Gastrocnemius medialis (tissue), 4 donors: ENCODE data around the gene HMCN2. TPM values are rescaled to one million over a fixed set of nuclear protein-coding genes. Genes with fewer than 3 reads are reported as not detected.

ENCODE experiments used
- ATAC-seq, 2 donors: fragments of 150-250 bp; one replicate each; pipeline ENCODE4 v1.9.1; 2016
- DNase-seq, 2 donors: peaks; one replicate each; pipeline ENCODE4 v3.0.0-alpha.2; 2019
- H3K27ac ChIP-seq, 4 donors: fragments of 200-600 bp; sonication (generic); 1 replicate in 1 of 4; 2 replicates in 3 of 4; pipeline ENCODE4 v1.5.1; 2016 to 2018; ENCODE audit warnings: mild to moderate bottlenecking in 2 of 4, moderate library complexity in 1 of 4
- H3K27me3 ChIP-seq, 3 donors: fragments of 200-600 bp; sonication (generic) in 2 of 3; 1 replicate in 1 of 3; 2 replicates in 2 of 3; pipeline versions ENCODE4 v1.5.1 to v1.6.0; 2016 to 2019; ENCODE audit warnings: mild to moderate bottlenecking in 1 of 3, moderate library complexity in 1 of 3
- H3K36me3 ChIP-seq, 2 donors: fragments of 200-600 bp; sonication (generic) in 1 of 2; one replicate each; pipeline ENCODE4 v1.5.1; 2017 to 2018
- H3K4me1 ChIP-seq, 2 donors: fragments of 200-600 bp; sonication (generic) in 1 of 2; one replicate each; pipeline ENCODE4 v1.5.1; 2016 to 2017; ENCODE audit warnings: mild to moderate bottlenecking in 2 of 2
- H3K4me3 ChIP-seq, 4 donors: fragments of 200-600 bp; sonication (generic) in 3 of 4; 1 replicate in 1 of 4; 2 replicates in 3 of 4; pipeline ENCODE4 v1.5.1; 2016 to 2019; ENCODE audit warnings: mild to moderate bottlenecking in 2 of 4
- H3K9me3 ChIP-seq, 3 donors: fragments of 200-600 bp; sonication (generic) in 2 of 3; 1 replicate in 1 of 3; 2 replicates in 2 of 3; pipeline ENCODE4 v1.5.1; 2016 to 2019
- POLR2A ChIP-seq, 2 donors: fragments of 450-650 bp; IDR thresholded peaks; one replicate each; pipeline ENCODE4 v1.6.1; 2017; ENCODE audit warnings: antibody characterized with exemption in 2 of 2, mild to moderate bottlenecking in 2 of 2, moderate library complexity in 2 of 2
- in situ Hi-C, 4 donors: fragments of 200-750 bp; cut with MboI; loops; one replicate each; pipeline versions ENCODE4 v1.15.0 to v1.8.0; 2017; ENCODE audit warnings: low sequenced_read_pairs in 4 of 4
- intact Hi-C: fragments of 100-400 bp; cut with DNase I; formaldehyde crosslinking; loops from one replicate; pipeline ENCODE4 v1.15.1; 2023; ENCODE audit warnings: low total_unique reads
- total RNA-seq, 4 donors: library from RNA; depleted of rRNA; stranded (reverse); fragments of >200 nt; gene quantifications; one replicate each; pipeline versions ENCODE4 v1.1.0 to v1.2.3, GENCODE V29; 2016
- TF ChIP-seq, protein P1 (sequence below), 5 experiments: fragments of 450-650 bp in 3 of 5; fragments of 200-600 bp in 2 of 5; sonication (generic) in 2 of 5; IDR thresholded peaks in 4 of 5; conservative IDR thresholded peaks in 1 of 5; 1 replicate in 4 of 5; 2 replicates in 1 of 5; pipeline ENCODE4 v1.5.1; 2016 to 2019; ENCODE audit warnings: antibody characterized with exemption in 5 of 5, mild to moderate bottlenecking in 3 of 5, moderate library complexity in 3 of 5

HMCN2 gene
- total RNA-seq, 4 donors from 2014 or later, result 1.9 to 8.5 (median 7.7) TPM

DNA sequence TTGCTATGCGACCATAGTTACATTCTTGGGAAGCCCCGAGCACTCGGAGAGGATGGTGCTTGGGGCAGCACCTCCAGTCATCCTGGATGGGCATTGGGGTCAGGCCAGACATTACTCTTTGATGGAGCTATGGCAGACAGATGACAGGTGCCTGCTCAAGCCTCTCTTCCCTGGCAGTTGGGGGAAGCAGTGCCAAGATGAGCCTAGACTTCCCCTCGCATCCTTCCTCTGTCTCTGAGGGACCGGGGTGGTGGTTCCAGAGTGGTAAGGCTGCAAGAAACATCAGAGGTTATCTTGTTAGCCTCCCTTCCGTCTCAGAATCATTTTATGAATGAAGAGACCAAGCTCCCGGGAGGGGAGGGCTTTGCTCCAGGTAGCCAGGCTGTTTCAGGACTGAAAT is 2.8 kb upstream of the HMCN2 start:
- intact Hi-C loops (loop anchor here (5.0 kb wide), 1 partner anchor 70 kb away; no protein-coding TSS in a partner anchor), in situ Hi-C loops (no loop called here)
- TF ChIP-seq, protein P1, sequence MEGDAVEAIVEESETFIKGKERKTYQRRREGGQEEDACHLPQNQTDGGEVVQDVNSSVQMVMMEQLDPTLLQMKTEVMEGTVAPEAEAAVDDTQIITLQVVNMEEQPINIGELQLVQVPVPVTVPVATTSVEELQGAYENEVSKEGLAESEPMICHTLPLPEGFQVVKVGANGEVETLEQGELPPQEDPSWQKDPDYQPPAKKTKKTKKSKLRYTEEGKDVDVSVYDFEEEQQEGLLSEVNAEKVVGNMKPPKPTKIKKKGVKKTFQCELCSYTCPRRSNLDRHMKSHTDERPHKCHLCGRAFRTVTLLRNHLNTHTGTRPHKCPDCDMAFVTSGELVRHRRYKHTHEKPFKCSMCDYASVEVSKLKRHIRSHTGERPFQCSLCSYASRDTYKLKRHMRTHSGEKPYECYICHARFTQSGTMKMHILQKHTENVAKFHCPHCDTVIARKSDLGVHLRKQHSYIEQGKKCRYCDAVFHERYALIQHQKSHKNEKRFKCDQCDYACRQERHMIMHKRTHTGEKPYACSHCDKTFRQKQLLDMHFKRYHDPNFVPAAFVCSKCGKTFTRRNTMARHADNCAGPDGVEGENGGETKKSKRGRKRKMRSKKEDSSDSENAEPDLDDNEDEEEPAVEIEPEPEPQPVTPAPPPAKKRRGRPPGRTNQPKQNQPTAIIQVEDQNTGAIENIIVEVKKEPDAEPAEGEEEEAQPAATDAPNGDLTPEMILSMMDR (IDR thresholded peaks at IDR 0.05 in 4 of 5, conservative IDR thresholded peaks at IDR 0.05 in 1 of 5), result no peak
- TF ChIP-seq POLR2A (IDR thresholded peaks at IDR 0.05), result no peak
- Histone ChIP-seq H3K4me3 (no peak overlapping the region), H3K27ac (peak overlapping the region in 1 of 4 donors; percentile 22), H3K9me3 (no peaks in the 10 kb centered on the region), H3K27me3 (peaks cover 54 to 61% (median 56%) of the 10 kb centered on the region in 3 donors), H3K36me3 (no peaks in the 10 kb centered on the region), H3K4me1 (peaks cover 0 to 6% of the 10 kb centered on the region in 2 donors)
- ATAC-seq (no peak), DNase-seq (no peak)

DNA sequence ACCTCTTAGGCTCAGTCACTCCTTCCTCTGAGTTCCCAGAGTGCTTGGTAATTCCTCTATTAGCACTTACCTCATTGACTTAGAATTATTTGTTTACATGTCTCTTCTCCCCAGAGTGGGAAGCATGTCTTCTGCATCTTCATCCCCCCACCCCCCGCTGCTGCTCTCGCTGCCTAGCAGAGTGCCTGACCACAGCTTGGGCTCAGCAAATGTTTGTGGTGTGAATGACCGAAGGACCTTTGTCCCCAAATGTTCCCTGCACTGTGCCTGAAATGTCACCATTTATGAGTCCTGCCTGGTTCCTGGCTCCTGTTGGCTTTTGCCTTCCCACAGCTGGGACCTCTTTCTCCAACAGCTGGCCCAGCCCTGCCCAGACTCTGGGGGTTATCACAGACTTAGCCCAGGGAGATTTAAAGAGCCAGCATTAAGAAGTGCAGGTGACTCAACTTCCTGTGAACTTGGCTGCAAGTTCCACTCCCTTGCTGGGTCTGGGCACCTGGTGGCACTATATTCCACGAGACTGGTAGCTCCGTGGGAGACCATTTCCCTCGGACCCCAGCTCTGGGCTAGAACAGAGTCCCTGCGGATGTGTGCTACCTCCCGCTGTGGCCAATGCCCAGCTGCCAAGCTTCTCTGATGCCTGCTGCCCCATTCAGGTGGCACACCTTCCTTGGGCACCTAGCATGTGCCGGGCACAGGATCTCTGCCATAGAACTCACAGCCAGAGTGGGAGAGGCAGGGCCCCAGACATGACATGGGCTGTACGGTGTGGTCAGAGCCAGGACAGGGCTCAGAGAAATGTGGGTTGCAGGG is 1.8 kb upstream of the HMCN2 start:
- H3K36me3 ChIP-seq, result no peaks in the 10 kb centered on the region
- no peak for TF ChIP-seq POLR2A (IDR thresholded peaks at IDR 0.05)
- TF ChIP-seq, protein P1 (IDR thresholded peaks at IDR 0.05 in 4 of 5, conservative IDR thresholded peaks at IDR 0.05 in 1 of 5), result no peak
- ATAC-seq (peak; percentile 13 to 26), DNase-seq (peak in 1 of 2 donors; percentile 67)
- H3K4me1 ChIP-seq, result peaks cover 0 to 6% of the 10 kb centered on the region in 2 donors
- H3K27me3 ChIP-seq, result peaks cover 60 to 68% (median 62%) of the 10 kb centered on the region in 3 donors
- peak overlapping the region; percentile 23 to 73 (median 45) for H3K27ac ChIP-seq
- H3K9me3 ChIP-seq, result no peaks in the 10 kb centered on the region
- intact Hi-C loops (loop anchor here (5.0 kb wide), 1 partner anchor 68 kb away; no protein-coding TSS in a partner anchor), in situ Hi-C loops (no loop called here)
- H3K4me3 ChIP-seq, result no peak overlapping the region

- intact Hi-C loops, result loop anchor here (5.0 kb wide), 1 partner anchor 68 kb away; no protein-coding TSS in a partner anchor
- peaks cover 54 to 70% (median 62%) of the 10 kb centered on the region in 3 donors for H3K27me3 ChIP-seq
- peak overlapping the region; percentile 42 to 73 (median 60) for H3K27ac ChIP-seq
- DNase-seq (no peak), ATAC-seq (no peak)
- peaks cover 0 to 6% of the 10 kb centered on the region in 2 donors for H3K4me1 ChIP-seq
- peak overlapping the region in 2 of 4 donors; percentile 44 to 45 for H3K4me3 ChIP-seq
- H3K36me3 ChIP-seq, result no peaks in the 10 kb centered on the region
- TF ChIP-seq, protein P1 (IDR thresholded peaks at IDR 0.05 in 4 of 5, conservative IDR thresholded peaks at IDR 0.05 in 1 of 5), result no peak
- TF ChIP-seq POLR2A (IDR thresholded peaks at IDR 0.05), result no peak
- in situ Hi-C loops, result no loop called here
- H3K9me3 ChIP-seq, result no peaks in the 10 kb centered on the region
Measured at GRCh38 chr9:130264414-130265350, 878 bp upstream of the HMCN2 start.

DNA sequence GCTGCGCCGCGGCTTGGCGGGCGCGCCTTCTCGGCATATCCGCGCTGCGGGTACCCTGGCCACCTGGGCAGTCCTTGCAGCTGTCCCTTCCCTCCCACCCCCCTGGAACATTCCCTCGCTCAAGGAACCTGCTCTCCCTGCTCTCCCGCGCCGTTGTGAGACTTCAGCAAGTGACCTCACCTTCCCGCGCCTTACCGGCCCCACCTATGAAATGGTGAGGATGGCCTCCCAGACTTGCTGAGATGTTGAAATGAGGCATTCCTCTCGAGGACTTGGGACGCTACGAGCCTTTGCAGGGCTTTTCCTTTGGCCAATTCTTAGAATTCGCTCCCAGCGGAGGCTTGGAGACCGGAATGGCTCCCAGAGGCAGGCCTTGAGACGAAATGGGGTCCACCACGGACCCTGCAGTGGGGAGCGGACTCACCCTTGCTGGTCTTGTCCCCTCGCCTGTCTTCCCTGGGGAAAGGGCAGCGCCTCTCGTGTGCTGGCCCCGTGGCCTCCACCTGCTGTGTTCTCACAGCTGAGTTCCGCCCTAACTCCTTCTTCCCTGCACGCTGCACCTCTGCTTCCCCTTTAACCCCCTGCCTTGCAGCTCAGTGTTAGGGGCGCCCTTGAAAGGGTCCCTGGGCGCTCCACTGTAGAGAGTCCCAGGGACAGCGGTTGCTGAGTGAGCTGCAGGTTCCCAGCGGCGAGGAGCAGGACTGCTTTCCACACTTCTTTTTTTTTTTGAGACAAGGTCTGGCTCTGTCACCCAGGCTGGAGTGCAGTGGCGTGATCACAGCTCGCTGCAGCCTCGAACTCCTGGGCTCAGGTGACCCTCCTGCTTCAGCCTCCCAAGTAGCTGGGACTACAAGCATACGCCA is 907 bp downstream of the HMCN2 start:
- Histone ChIP-seq H3K4me3 (peak overlapping the region; percentile 31 to 45 (median 42)), H3K36me3 (no peaks in the 10 kb centered on the region), H3K27me3 (peaks cover 64 to 80% (median 76%) of the 10 kb centered on the region in 3 donors), H3K4me1 (peaks cover 6 to 7% of the 10 kb centered on the region in 2 donors), H3K9me3 (no peaks in the 10 kb centered on the region), H3K27ac (peak overlapping the region; percentile 48 to 73 (median 68))
- TF ChIP-seq POLR2A (IDR thresholded peaks at IDR 0.05), result no peak
- TF ChIP-seq, protein P1 (IDR thresholded peaks at IDR 0.05 in 4 of 5, conservative IDR thresholded peaks at IDR 0.05 in 1 of 5), result no peak
- no peak for DNase-seq
- in situ Hi-C loops (no loop called here), intact Hi-C loops (no loop called here)
- no peak for ATAC-seq
